Gastrocnemius medialis (tissue), 4 donors: Measurements from ENCODE around the gene RNASEH2B.

ENCODE experiments used
- POLR2A ChIP-seq, 2 donors: fragments of 450-650 bp; IDR thresholded peaks; one replicate each; pipeline ENCODE4 v1.6.1; 2017; ENCODE audit warnings: antibody characterized with exemption in 2 of 2, mild to moderate bottlenecking in 2 of 2, moderate library complexity in 2 of 2
- TF ChIP-seq, protein P1 (sequence below), 5 experiments: fragments of 450-650 bp in 3 of 5; fragments of 200-600 bp in 2 of 5; sonication (generic) in 2 of 5; IDR thresholded peaks in 4 of 5; conservative IDR thresholded peaks in 1 of 5; 1 replicate in 4 of 5; 2 replicates in 1 of 5; pipeline ENCODE4 v1.5.1; 2016 to 2019; ENCODE audit warnings: antibody characterized with exemption in 5 of 5, mild to moderate bottlenecking in 3 of 5, moderate library complexity in 3 of 5

DNA sequence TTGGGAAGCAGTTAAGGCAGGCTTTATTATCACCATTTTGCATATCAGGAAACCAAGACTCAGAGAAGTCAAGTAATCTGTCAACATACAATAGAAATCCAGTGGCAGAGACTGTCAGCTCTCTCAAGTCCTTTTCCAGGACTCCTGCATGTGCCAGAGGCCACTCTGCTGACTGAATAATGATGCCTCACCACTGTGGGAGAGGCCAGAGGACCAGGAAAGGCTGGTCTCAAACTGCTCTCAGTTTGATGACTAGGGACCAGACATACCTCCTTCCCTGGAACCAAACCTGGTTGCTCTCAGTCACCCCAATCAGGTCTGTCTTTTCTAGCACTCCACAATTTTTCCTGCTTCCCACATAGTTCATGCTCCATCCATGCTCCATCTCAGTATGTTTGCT is 8.0 kb downstream of the RNASEH2B start:
- TF ChIP-seq, protein P1, sequence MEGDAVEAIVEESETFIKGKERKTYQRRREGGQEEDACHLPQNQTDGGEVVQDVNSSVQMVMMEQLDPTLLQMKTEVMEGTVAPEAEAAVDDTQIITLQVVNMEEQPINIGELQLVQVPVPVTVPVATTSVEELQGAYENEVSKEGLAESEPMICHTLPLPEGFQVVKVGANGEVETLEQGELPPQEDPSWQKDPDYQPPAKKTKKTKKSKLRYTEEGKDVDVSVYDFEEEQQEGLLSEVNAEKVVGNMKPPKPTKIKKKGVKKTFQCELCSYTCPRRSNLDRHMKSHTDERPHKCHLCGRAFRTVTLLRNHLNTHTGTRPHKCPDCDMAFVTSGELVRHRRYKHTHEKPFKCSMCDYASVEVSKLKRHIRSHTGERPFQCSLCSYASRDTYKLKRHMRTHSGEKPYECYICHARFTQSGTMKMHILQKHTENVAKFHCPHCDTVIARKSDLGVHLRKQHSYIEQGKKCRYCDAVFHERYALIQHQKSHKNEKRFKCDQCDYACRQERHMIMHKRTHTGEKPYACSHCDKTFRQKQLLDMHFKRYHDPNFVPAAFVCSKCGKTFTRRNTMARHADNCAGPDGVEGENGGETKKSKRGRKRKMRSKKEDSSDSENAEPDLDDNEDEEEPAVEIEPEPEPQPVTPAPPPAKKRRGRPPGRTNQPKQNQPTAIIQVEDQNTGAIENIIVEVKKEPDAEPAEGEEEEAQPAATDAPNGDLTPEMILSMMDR (IDR thresholded peaks at IDR 0.05 in 4 of 5, conservative IDR thresholded peaks at IDR 0.05 in 1 of 5), result no peak
- TF ChIP-seq POLR2A (IDR thresholded peaks at IDR 0.05), result no peak
